Germinal center (tissue), 1 donor: ENCODE measurements around the gene FOS.
A peak's percentile ranks its signal among the peaks of the same experiment; 100 is the strongest.
"Not testable (repeated sequence)": the region's sequence is repeated elsewhere in the genome, so short reads cannot be mapped to it uniquely, and the experiment has no call there.

Source experiments
- DNase-seq: peaks from one replicate; pipeline ENCODE4 v3.0.0; 2012; ENCODE audit warnings: mixed read lengths, low spot score

FOS gene

DNA sequence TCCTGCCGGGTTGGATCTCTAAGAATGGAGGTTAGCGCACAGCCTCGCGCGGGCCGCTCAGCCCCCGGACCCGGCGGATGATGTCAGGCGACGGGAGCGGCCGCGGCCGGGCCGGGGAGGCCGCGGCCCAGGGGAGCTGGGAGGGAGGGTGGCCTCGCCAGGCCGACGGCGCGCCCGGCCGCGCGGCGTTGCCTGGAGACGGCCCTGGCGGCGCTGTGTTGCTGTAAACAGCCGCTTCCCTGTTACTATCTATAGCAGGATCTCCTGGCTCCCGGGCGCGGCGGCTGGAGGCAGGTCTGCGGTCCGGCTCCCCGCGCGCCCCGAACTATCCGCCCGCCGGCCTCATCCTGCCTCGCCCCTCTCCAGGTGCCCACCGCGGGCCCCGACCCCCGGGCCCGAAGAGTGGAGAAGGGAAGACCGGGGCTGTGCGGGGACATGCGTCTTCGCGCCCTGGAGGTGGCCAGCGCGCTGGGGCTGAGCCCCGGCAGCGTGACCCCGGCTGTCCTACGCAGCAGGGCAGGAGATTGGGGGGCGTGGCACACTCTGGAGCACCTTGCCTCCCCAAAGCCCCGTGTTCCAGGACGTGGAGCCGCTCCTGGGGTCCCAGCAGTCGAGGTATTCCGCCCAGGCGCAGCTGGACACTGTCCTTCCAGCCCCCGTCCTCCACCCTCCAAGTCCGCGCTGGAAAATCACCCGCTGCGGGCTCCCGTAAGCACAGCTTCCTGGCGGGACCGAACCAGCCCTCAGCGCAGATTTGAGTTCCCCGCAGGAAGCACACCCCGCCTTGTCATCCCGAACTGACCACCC lies 1.4 kb upstream of the FOS start:
- DNase-seq: peak; percentile 63

DNA sequence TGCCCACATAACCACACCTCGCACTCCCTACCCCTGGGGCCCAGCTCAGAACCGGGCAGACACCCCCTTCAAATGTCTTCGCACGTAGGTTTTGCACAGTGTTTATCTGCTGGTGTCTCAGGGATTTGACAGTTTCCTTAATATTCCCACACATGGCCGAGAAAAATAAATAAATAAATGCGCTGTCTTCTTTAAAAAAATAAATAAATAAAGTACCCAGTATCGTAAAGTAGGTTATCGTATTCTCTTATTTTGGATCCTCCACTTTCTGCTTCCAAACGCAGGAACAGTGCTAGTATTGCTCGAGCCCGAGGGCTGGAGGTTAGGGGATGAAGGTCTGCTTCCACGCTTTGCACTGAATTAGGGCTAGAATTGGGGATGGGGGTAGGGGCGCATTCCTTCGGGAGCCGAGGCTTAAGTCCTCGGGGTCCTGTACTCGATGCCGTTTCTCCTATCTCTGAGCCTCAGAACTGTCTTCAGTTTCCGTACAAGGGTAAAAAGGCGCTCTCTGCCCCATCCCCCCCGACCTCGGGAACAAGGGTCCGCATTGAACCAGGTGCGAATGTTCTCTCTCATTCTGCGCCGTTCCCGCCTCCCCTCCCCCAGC lies 710 bp upstream of the FOS start:
- no peak for DNase-seq

DNA sequence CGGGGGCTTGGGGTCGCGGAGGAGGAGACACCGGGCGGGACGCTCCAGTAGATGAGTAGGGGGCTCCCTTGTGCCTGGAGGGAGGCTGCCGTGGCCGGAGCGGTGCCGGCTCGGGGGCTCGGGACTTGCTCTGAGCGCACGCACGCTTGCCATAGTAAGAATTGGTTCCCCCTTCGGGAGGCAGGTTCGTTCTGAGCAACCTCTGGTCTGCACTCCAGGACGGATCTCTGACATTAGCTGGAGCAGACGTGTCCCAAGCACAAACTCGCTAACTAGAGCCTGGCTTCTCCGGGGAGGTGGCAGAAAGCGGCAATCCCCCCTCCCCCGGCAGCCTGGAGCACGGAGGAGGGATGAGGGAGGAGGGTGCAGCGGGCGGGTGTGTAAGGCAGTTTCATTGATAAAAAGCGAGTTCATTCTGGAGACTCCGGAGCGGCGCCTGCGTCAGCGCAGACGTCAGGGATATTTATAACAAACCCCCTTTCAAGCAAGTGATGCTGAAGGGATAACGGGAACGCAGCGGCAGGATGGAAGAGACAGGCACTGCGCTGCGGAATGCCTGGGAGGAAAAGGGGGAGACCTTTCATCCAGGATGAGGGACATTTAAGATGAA lies 630 bp downstream of the FOS start:
- no peak for DNase-seq

GRCh38 chr14:75279763-75280290 lies 1.2 kb downstream of the FOS start:
- DNase-seq: no peak

DNA sequence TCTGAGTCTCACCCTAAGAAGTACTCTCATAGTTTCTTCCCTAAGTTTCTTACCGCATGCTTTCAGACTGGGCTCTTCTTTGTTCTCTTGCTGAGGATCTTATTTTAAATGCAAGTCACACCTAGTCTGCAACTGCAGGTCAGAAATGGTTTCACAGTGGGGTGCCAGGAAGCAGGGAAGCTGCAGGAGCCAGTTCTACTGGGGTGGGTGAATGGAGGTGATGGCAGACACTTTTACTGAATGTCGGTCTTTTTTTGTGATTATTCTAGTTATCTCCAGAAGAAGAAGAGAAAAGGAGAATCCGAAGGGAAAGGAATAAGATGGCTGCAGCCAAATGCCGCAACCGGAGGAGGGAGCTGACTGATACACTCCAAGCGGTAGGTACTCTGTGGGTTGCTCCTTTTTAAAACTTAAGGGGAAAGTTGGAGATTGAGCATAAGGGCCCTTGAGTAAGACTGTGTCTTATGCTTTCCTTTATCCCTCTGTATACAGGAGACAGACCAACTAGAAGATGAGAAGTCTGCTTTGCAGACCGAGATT lies 1.7 kb downstream of the FOS start:
- DNase-seq: no peak

GRCh38 chr14:75280831-75281653 lies 2.4 kb downstream of the FOS start:
- no peak for DNase-seq

DNA sequence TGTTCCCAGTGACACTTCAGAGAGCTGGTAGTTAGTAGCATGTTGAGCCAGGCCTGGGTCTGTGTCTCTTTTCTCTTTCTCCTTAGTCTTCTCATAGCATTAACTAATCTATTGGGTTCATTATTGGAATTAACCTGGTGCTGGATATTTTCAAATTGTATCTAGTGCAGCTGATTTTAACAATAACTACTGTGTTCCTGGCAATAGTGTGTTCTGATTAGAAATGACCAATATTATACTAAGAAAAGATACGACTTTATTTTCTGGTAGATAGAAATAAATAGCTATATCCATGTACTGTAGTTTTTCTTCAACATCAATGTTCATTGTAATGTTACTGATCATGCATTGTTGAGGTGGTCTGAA lies 3.0 kb downstream of the FOS start:
- DNase-seq: no peak

DNA sequence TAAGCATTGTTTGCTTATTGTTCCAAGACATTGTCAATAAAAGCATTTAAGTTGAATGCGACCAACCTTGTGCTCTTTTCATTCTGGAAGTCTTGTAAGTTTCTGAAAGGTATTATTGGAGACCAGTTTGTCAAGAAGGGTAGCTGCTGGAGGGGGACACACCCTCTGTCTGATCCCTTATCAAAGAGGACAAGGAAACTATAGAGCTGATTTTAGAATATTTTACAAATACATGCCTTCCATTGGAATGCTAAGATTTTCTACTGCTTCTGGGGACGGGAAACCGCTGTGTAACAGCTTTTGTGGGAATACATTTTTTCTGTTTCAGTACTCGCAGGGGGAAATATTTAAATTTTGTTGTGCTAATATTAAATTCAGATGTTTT lies 3.5 kb downstream of the FOS start:
- DNase-seq: no peak

DNA sequence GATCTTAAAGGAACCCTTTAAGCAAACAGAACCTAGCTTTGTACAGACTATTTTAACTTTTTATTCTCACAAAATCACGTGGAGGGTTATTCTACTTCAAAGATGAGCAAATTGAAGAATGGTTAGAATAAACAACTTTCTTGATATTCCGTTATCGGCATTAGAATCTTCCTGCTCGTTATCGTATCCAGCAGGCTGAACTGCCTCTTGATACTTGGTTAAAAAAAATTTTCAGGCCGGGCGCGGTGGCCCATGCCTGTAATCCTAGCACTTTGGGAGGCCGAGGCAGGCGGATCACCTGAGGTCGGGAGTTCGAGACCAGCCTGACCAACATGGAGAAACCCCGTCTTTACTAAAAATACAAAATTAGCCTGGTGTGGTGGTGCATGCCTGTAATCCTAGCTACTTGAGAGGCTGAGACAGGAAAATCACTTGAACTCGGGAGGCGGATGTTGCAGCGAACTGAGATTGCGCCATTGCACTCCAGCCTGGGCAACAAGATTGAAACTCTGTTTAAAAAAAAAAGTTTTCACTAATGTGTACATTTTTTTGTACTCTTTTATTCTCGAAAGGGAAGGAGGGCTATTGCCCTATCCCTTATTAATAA lies 4.0 kb downstream of the FOS start:
- not testable (repeated sequence) for DNase-seq

DNA sequence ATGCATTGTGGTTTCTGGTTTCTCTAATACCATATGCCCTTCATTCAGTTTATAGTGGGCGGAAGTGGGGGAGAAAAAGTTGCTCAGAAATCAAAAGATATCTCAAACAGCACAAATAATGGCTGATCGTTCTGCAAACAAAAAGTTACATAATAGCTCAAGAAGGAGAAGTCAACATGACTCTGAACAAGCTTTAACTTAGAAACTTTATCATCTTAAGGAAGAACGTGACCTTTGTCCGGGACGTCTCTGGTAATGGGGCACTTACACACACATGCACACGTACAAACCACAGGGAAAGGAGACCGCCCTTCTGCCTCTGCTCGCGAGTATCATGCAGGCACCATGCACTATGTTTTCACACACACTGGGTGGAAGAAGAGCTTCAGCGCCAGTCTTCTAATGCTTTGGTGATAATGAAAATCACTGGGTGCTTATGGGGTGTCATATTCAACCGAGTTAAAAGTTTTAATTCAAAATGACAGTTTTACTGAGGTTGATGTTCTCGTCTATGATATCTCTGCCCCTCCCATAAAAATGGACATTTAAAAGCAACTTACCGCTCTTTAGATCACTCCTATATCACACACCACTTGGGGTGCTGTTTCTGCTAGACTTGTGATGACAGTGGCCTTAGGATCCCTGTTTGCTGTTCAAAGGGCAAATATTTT lies 4.7 kb downstream of the FOS start:
- DNase-seq: no peak

GRCh38 chr14:75283833-75284563 lies 5.4 kb downstream of the FOS start:
- no peak for DNase-seq

GRCh38 chr14:75285331-75285730 lies 6.7 kb downstream of the FOS start:
- DNase-seq: no peak

GRCh38 chr14:75286313-75286712 lies 7.7 kb downstream of the FOS start:
- no peak for DNase-seq

GRCh38 chr14:75289840-75290388 lies 11.3 kb downstream of the FOS start:
- no peak for DNase-seq

DNA sequence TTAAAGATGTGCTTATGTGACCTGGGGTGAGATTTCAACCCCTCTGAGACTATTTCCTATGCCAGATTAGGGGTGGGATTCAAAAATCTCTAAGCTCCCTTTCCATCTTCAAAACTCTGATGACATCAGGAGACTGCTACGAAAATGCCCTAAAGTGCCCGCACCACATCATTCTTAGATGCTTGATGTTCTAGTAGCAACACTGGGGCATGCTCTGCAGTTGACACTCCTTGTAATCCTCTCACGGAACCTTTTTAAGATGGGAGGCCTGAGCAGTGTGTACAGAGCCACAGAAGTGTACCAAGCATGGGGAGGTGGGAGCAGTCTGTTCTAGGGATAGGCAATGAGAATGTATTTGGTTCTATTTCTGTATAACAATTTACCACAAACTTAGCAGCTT lies 12.2 kb downstream of the FOS start:
- DNase-seq: no peak

DNA sequence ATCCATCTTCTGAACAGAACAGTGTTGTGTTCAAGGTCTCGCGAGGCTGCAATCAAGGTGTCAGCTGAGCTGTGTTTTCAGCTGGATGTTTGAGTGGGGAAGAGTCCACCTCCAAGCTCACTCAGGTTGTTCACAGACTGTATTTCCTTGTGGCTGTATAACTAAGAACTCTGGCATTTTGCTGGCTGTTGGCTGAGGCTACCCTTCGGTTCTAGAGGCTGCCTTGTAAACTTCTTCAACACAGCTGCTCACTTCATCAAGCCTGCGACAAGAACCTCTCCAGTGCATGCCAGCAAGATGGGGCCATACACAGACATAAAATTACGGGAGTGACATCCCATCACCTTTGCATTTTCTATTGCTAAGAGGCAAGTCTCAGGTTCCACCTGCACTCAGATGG lies 12.7 kb downstream of the FOS start:
- DNase-seq: no peak

- no peak for DNase-seq
These were observed 13.5 kb downstream of the FOS start for GRCh38 chr14:75292101-75292563.

- no peak for DNase-seq
These were observed 14.3 kb downstream of the FOS start for GRCh38 chr14:75292886-75293285.

GRCh38 chr14:75293920-75294648 lies 15.5 kb downstream of the FOS start:
- peak; percentile 99 for DNase-seq
